ENCODE measurements around the gene TCEANC.
"Not testable (repeated sequence)": the region's sequence is repeated elsewhere in the genome, so short reads cannot be mapped to it uniquely, and the experiment has no call there.

TCEANC gene

DNA sequence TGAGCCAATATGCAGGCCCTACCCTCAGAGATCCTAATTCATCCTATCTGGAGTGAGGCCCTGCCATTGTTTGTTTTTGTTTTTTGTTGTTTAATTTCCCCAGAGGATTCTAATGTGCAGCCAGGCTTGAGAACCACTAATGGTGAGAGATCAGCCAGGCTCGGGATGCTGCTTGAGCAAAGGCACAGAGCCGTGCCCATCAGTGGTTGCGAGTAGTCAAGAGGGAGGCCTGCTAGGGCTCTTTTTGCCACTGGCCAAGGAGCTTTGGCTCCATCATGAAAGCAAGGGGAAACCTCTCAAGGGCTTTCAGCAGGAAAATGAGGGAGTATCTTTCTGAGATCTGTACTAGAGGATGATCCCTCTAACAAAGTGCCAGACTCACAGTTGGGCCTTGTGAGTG lies 2.7 kb downstream of the TCEANC start:
- DNase-seq (ENCODE audit: low read depth in 2 of 3, low spot score in 1 of 3), result no peak

DNA sequence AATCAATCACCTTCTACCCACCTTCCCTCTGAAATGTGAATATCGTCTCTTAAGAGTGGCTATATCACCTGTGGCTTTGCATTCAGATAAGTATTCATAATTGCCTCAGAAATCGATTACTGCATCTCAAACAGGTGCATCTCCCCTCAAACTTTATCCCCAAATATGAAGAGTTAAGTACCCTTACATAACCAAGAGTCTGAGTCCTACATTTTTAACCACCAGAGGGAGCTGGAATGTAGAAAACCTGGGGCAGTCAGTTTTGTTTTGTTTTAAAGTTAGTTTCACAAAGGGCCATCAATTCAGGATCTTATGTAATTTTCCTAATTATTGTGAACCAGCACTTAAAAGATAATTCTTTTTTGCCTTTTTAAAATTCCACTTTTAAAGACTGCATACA lies 5.7 kb downstream of the TCEANC start:
- DNase-seq (ENCODE audit: low read depth in 2 of 3, low spot score in 1 of 3), result peak in 1 of 3 donors; percentile 37

DNA sequence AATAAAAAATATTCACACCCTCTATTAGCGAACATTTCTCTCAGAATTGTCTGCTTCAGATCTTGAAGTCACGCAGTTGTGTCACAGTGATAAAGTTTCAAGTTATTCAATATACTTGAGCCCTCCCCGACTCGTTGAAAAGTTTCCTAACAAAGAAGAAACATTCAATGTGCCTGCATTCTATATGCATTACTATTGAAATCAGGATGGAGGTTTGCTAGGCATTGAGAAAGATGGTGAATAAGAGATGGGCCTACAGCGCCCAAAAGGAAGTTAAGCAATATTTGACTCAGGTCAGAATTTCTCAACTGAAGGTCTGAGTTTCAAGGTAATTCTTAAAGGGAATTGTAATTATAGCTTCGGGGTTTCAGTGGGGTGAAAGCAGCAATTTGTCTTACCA lies 6.1 kb downstream of the TCEANC start:
- no peak for DNase-seq (ENCODE audit: low read depth in 2 of 3, low spot score in 1 of 3)

DNA sequence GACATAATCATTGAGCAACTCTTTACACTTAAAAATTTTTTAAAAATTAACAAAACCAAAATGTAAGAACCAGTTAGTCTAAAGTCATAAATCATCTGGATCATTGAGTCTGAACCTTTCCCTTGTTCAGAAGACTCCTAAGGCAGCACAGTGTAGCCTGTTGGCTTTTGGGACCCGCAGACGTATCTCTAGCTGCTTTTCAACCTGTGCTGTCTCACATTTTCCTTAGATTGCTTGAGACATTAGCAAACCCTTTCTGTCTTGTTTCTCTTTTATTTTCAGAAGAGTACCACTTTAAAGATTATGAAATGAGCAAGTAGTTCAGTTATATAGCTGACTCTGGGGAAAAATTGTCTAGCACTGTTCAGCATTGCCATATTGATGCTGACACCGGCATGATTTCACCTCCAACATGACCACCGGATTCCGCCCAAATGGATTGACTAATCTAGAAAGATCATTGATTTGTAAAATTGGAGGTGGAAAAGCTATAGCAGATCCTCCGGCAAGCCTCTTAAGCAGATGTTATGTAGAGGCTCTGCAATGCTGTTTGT lies 8.9 kb downstream of the TCEANC start:
- no peak for DNase-seq (ENCODE audit: low read depth in 2 of 3, low spot score in 1 of 3)

DNA sequence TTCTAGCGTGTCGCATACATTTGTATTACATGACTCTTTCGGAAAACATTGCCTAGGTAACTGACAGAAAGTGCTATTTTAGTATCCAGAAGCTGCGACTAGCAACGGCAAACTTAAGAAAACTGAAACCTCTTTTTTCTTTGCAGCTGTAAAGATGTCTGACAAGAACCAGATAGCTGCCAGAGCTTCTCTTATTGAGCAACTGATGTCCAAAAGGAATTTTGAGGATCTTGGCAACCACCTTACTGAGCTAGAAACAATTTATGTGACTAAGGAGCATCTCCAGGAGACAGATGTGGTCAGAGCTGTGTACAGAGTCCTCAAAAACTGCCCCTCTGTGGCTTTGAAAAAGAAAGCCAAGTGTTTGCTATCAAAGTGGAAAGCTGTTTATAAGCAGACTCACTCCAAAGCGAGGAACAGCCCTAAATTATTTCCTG lies 9.4 kb downstream of the TCEANC start:
- DNase-seq (ENCODE audit: low read depth in 2 of 3, low spot score in 1 of 3), result no peak

DNA sequence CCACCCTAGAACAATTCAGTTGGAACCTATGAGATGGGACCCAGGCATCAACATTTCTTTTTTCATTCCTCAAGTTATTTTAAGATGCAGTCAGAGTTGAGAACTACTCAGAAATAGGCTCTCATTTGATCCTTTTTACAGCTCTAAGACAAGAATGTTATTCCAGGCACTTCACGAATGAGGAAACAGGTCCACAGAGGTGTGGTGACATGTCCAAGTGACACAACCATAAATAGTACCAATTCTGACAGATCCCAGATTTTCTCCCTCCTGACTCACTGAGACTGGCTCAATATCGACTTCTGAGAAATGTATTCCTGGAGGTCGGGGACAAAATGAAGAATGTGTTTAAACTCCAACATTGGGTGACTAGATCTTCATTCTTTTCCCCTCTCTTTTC lies 11.1 kb downstream of the TCEANC start:
- no peak for DNase-seq (ENCODE audit: low read depth in 2 of 3, low spot score in 1 of 3)

DNA sequence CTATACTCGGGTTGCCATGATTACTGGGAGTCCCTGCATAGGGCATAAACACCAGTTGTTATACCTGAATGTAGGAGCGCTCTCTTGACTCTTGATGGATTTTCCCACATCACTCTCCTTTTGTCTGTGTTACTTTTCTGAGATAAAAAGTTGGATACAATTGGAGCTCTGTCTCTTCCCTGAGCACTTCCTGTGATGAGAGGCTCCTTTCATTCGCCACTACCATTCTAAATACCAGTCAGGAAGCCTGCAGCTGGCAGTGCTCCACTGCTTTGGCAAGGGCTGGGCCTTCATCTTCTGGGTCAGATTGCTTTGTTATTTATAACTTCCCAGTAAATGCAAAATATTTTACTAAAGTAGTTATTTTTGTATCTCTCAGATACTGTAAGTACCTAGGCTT lies 13.9 kb downstream of the TCEANC start:
- DNase-seq (ENCODE audit: low read depth in 2 of 3, low spot score in 1 of 3), result no peak

DNA sequence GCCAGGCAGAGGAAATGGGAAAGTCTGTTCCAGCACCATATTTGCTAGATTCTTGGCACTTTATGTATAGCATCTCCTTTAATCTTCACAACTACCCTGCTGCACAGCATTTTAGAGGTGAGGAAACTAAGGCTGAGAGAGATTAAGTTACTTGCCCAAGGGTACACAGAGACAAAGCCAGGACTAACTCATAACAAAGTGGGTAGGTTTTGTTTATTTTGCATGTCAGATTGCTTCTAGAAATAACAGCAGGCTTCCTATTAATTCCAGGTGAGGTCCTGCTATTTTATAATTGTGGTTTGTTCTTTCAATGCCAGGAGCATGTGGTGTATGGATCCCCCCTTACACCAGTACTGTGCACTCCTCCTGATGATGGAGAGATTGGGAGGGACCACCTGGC lies 15.0 kb downstream of the TCEANC start:
- DNase-seq (ENCODE audit: low read depth in 2 of 3, low spot score in 1 of 3), result no peak

DNA sequence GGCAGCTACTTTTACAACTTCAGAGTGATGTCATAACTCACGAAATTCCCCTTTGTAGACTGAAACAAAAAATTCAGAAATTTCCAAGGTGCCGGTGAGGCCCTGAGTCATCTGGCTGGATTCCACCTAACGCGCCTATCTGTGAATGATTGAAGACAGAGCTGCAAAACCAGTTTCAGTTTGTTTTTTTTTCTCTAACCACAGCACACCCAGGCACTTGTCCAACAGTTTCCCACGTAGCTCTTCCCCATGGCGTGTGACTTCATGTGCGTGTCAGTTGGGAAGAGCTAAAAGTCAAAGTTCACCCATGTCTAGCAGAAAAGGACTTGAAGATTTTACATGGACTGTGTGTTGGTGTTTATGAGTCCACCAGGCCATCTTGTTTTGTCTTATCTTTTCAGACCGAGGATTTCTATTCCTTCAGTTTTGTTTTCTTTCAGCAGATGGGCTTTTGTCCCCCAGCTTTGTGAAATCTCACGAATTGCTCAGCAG lies 16.4 kb downstream of the TCEANC start:
- DNase-seq (ENCODE audit: low read depth in 2 of 3, low spot score in 1 of 3), result peak in 1 of 3 donors; percentile 43

DNA sequence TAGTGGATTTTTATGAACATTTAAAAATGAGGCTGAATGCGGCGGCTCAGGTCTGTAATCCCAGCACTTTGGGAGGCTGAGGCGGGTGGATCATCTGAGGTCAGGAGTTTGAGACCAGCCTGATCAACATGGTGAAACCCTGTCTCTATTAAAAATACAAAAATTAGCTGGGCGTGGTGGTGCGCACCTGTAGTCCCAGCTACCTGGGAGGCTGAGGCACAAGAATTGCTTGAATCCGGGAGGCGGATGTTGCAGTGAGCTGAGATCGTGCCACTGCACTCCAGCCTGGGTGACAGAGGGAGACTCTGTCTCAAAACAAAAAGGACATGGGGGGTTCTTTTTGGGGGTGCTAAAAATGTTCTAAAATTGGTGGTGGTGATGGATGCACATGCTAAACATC lies 16.8 kb downstream of the TCEANC start:
- DNase-seq (ENCODE audit: low read depth in 2 of 3, low spot score in 1 of 3), result not testable (repeated sequence)

DNA sequence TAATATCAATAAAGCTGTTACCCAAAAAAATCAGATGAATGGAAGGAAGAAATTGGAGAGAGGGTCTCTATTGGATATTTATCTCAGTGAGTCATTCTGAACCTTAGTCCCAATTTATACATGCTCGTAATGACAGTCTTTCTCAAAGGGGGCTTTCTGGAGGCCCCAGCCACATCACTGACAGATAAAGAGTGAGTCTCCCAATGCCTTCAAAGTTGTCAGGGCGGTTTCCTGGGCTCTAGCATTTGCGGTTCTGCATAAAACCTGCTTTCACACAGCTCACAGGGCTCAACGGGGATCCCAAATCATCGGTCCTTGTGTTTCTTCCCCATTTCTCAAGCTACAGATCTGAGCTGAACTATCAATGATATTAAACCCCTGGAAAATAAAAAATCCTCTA lies 17.3 kb downstream of the TCEANC start:
- DNase-seq (ENCODE audit: low read depth in 2 of 3, low spot score in 1 of 3), result no peak

DNA sequence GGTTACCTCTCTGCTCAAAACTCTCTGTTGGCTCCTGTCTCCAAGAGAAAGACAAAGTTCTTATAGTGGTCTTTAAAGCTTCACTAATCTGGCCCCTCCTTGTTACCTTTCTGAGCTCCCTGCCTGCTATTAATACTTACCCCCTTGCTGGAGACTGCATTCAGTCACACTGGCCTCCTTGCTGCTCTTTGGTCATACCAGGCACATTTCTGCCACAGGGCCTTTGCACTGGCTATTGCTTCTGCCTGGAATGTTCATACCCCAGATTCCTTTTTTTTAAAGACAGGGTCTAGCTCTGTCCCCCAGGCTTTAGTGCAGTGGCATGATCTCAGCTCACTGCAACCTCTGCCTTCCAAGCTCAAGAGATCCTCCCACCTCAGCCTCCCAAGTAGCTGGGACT lies 20.1 kb downstream of the TCEANC start:
- DNase-seq (ENCODE audit: low read depth in 2 of 3, low spot score in 1 of 3), result no peak

DNA sequence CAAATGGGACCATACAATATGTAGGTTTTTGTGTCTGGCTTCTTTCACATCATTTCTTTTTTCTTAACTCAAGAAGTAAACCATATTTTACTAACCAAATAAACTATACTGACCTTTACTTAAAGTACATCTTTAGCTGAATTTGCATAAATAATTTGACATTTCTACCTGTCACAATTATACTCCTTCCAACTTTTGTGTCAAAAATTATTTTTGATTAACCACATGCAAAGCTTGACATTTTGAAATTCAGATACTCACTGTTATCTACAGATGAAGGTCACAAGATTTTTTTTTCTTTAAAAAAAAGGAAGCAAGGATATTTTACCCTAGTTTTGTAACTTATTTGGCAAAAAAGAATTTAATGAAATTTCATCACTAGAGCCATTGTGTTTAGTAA lies 23.9 kb downstream of the TCEANC start:
- DNase-seq (ENCODE audit: low read depth in 2 of 3, low spot score in 1 of 3), result no peak

DNA sequence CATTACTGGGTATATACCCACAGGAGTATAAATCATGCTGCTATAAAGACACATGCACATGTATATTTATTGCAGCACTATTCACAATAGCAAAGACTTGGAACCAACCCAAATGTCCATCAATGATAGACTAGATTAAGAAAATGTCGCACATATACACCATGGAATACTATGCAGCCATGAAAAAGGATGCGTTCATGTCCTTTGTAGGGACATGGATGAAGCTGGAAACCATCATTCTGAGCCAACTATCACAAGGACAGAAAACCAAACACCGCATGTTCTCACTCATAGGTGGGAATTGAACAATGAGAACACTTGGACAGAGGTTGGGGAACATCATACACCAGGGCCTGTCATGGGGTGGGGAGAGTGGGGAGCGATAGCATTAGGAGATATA lies 26.8 kb downstream of the TCEANC start:
- not testable (repeated sequence) for DNase-seq (ENCODE audit: low read depth in 2 of 3, low spot score in 1 of 3)

DNA sequence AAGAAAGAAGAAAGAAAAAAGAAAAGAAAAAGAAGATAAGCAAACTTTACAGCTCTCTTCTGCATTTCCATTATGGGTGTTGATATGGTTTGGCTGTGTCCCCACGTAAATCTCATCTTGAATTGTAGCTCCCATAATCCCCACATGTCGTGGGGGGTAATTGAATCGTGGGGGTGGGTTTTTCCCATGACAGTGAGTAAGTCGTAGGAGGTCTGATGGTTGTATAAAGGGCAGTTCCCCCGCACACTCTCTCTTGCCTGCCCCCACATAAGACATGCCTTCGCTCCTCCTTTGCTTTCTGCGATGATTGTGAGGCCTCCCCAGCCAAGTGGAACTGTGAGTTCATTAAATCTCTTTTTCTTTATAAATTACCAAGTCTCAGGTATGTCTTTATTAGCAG lies 28.7 kb downstream of the TCEANC start:
- no peak for DNase-seq (ENCODE audit: low read depth in 2 of 3, low spot score in 1 of 3)

DNA sequence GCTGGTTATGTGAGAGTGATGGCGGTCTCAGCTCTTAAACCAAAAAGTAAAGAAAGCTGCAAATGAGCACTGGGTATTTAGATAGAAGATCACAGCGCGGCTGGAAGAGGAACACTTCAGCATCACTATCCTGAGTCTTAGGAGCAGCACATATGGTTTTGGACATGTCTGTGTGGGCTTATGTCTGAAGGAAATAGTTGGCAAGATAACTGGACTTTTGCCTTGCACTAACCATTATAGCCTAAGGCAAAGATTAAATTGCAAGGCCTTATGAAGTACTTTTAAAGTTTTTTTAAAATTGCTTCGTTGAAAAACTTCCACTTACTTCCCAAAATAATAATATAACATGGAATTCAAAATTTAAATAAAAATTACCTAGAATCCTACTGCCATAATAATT lies 31.4 kb downstream of the TCEANC start:
- no peak for DNase-seq (ENCODE audit: low read depth in 2 of 3, low spot score in 1 of 3)

DNA sequence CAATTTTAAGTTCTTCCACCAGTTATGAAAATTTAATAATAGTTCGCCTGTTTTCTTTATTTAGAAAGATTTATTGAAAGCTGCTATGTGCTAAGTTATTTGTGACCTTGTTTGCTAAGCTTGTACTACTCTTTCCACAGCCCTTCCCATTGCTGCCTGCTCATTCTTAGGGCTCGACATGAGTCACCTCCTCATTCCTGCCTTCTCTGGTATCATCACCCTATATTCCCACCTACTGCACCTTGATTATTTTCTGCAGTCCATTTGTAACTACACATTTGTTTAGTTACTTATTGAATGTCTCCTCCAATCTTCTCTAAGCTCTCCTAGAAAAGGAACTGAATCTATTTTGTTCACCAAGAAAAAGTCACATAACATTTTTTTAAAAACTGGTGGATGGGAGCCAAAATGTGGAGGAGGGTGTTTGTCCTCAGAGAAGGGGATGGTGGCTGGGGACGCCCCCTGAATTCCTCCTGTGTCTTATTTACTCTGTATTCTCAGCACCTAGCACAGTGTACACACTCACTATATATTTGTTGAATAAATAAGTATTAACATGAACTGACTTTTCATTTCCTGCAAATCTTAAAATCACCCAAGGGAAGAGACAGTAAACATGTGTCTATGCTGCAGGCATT lies 32.3 kb downstream of the TCEANC start:
- DNase-seq (ENCODE audit: low read depth in 2 of 3, low spot score in 1 of 3), result no peak

DNA sequence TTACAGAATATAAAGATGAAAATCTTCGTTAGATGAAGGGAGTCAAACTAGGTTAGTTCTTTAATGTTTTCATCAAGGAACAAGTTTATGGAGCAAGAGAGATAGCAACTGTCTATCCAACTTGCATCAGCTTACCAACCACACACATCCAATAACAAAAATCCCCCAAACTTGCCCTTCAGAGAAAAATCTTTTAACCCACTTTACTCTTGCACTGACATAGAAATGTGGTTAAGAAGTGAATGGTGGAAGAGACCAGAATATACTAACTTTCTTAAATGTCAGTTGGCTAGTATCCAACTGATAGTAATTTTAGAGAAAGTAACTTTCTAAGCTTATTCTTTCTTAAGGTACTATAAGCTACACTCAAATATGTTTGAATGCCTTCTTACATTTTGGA lies 34.3 kb downstream of the TCEANC start:
- no peak for DNase-seq (ENCODE audit: low read depth in 2 of 3, low spot score in 1 of 3)

DNA sequence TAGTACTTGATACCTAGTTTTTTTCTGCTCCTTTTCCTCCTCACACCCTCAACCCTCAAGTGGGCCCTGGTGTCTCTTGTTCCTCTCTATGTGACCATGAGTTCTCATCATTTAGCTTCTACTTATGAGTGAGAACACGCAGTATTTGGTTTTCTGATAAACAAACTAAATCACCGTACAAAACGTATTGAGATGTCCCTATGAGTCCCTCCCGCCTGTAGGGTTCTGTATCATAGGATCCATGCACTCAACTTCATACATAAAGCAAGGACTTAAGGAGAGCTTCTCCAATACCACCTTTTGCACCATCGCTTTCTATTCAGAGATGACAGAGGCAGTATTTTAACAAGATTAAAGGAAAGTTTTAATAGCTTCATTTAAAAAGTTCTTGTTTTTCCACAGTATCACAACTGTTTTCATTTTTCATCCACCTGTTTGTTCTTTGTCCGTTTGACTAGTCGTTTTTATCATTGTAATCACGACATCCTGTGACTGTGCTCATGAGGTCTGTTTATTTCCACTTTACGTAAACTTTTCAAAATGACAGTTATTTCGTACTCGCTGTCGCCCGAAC lies 35.5 kb downstream of the TCEANC start:
- DNase-seq (ENCODE audit: low read depth in 2 of 3, low spot score in 1 of 3), result no peak

DNA sequence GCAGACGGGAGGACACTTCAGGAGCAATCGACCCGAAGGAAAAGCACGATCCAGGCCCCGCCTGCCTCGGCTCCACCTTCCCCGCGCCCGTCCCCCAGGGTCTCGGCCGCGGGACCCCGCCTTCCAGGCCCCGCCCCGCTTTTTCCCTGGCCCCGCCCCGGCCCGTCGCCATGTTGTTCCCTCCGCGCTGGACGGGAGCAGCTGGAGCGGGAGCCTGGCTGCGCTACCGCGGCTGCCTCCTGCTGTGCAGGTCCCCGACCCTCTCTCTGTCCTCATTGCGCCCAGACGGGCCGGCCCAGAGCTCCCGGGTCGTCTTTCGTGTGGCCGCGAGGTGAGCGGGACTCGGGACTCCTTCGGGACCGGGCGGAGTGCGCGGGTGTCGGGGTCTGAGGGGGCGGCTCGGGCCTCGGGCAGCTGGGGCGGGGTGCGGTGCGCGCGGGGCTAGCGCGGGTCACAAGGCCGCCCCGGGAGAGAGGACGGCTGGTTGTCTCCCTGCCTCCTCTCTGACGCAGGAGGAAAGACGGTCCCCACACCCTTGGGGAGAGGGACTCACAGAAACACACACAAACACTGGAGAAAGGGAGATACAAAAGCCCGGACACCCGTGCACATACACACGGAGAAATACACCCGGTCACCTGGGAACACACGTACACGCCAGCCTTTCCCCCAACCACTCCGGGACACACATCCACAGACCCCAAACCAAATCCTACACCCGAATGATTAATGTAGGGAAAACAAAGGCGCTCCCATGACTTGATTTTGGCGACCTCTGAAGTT lies 36.2 kb downstream of the TCEANC start, which contains the start of gene RAB9A:
RAB9A (plus strand) TSS at position 171 of the 783 bp plus-strand sequence. CDS start 19,619 bp downstream, outside the sequence.
- peak; percentile 69 to 76 (median 73) for DNase-seq (ENCODE audit: low read depth in 2 of 3, low spot score in 1 of 3)

DNA sequence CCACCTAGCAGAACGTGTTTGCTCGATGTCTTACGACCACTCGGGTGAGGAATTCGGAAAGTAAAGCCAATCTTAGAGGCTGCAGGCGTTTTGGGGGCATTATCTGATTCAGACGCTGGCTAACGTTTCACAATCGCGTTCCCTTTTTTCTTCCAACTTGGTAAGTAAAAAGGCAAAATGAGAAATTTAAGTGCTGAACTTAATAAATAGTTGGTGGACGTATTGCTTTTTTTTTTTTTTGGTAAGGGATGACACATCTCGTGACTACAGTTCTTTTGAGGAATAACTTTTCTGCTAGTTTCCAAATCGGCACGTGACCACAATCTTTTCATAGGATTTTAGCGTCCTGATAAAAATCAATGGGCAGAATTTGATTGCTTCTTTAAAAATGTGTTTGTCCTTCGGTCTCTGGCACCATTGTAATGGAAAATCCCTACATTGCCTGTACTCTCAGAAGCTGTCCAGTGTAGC lies 36.8 kb downstream of the TCEANC start:
- no peak for DNase-seq (ENCODE audit: low read depth in 2 of 3, low spot score in 1 of 3)

DNA sequence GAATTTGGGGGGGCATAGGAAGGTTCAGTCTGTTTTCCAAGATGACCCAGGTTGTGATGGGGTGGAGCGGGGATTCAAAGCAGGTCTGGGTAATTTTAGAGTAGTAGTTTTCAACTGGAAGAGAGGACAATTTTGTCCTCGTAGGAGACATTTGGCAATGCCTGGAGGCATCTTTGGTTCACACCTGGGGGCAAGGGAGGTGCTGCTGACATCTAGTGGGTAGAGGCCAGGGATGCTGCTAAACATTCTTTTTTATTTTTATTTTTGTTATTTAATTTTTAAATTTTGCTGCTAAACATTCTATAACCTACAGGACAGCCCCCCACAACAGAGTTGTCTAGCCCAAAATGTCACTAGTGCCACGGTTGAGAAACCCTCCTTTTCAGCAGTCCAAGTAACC lies 37.9 kb downstream of the TCEANC start:
- no peak for DNase-seq (ENCODE audit: low read depth in 2 of 3, low spot score in 1 of 3)

Data from stimulated activated CD4-positive, alpha-beta T cell treated with anti-CD3 and anti-CD28 coated beads, Interleukin-12 subunit alpha, Interleukin-12 subunit beta, amount 100 ng/mL, for 48 hours (primary cell).